ENCODE results near the gene NFU1.
A peak's percentile ranks its signal among the peaks of the same experiment; 100 is the strongest.

Gene NFU1

DNA sequence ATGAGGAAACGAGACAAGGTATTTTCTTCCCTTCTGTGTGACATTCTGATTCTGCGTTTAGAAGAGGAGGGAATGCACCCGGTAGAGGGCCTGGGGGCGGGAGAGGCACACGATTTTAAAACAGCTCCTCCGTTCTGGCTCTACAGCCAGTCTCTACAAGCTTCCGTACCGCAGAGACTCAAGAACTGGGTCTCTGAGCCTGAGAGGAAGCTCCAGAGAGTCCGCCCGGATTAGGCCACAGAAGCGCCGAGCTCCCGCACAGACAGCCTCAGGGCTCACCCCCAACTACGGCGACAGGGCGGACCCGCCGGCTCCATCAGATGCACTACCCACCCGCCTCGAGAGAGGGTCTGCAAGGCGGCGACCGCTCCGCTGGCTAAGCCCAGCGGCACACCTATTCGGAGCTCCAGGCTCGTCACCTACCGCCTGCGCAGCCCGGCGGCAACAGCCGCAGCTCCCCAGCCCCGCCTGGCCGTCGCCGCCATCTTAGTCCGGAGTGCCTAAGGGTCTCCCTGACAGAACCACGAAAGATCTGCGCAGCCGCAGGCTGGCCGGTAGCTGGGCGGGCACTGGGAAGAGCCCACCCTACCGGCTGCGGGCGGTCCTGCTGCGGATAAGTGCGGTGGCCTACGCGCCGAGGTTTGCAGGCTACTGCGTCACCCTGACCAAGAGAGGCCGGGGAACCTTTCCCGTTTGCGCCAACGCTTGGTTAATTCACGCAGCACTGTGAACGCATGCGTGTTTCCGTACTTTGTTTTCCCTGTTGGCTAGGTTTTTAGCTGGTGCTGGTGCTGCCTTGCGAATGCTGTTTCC, at the start of gene NFU1:
TSS of gene NFU1 (minus strand) at position 498 of the 813 bp plus-strand sequence. CDS start at position 485, 13 bp downstream.
- TF ChIP-seq CTCF (IDR thresholded peaks at IDR 0.05; ENCODE audit: low read depth, low read length) = peak; percentile 89
- Histone ChIP-seq H3K27ac (peak within 1 kb of the TSS; percentile 93), H3K9me3 (ENCODE audit: severe bottlenecking) (no peaks in the 10 kb centered on the region), H3K27me3 (ENCODE audit: insufficient read depth, low read depth, severe bottlenecking) (no peaks in the 10 kb centered on the region), H3K4me3 (ENCODE audit: low read depth, low read length) (peak within 1 kb of the TSS; percentile 71), H3K36me3 (peaks cover 3% of the 10 kb centered on the region)
- peak; percentile 97 for DNase-seq

DNA sequence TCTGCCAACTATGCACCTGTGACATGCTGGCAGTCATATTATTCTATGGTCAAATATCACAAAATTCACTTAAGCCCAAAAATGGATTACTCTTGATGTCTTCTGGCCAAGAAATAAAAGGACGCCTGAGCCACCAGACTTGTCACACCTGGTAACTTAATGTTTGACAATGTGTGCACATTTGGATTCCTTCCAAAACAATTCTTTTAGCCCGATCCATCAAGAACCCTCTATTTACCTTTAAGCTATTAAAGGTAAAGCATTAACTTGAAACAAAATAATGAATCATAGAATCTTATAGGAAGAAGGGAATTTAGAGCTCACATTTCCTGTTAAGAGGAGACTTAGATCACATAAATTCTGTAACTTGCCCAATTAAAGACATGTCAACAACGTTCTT, 46.5 kb upstream of the NFU1 start:
- Histone ChIP-seq H3K4me3 (ENCODE audit: low read depth, low read length) (no peak overlapping the region), H3K9me3 (ENCODE audit: severe bottlenecking) (no peaks in the 10 kb centered on the region), H3K27ac (no peak overlapping the region), H3K36me3 (no peaks in the 10 kb centered on the region), H3K27me3 (ENCODE audit: insufficient read depth, low read depth, severe bottlenecking) (no peaks in the 10 kb centered on the region)
- no peak for TF ChIP-seq CTCF (IDR thresholded peaks at IDR 0.05; ENCODE audit: low read depth, low read length)
- DNase-seq = no peak

GRCh38 chr2:69483024-69483423, 45.8 kb upstream of the NFU1 start:
- H3K27me3 ChIP-seq (ENCODE audit: insufficient read depth, low read depth, severe bottlenecking) = no peaks in the 10 kb centered on the region
- H3K27ac ChIP-seq = no peak overlapping the region
- no peaks in the 10 kb centered on the region for H3K36me3 ChIP-seq
- TF ChIP-seq CTCF (IDR thresholded peaks at IDR 0.05; ENCODE audit: low read depth, low read length) = no peak
- no peak overlapping the region for H3K4me3 ChIP-seq (ENCODE audit: low read depth, low read length)
- no peak for DNase-seq
- H3K9me3 ChIP-seq (ENCODE audit: severe bottlenecking) = no peaks in the 10 kb centered on the region

DNA sequence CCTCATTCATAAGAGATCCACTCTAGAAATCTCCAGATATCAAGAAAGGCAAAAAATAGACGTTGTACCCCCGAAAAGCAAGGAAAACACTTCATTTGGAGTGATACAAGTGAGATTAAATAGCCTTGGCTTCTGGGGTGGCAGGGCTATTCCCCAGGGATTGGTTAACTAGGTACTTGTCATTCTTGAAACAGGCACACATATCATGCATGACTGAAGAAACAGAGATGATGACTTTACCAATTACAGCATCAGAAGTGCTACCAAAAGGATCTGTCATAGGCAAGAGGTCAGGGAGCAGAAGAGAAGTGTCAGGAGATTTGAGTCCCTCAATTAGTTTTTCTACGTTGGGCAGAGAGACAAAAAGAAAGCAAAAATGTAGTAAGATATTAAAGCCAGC, 45.2 kb upstream of the NFU1 start:
- Histone ChIP-seq H3K27ac (no peak overlapping the region), H3K9me3 (ENCODE audit: severe bottlenecking) (no peaks in the 10 kb centered on the region), H3K4me3 (ENCODE audit: low read depth, low read length) (no peak overlapping the region), H3K36me3 (no peaks in the 10 kb centered on the region), H3K27me3 (ENCODE audit: insufficient read depth, low read depth, severe bottlenecking) (no peaks in the 10 kb centered on the region)
- TF ChIP-seq CTCF (IDR thresholded peaks at IDR 0.05; ENCODE audit: low read depth, low read length) = no peak
- DNase-seq = no peak

GRCh38 chr2:69481421-69481820, 44.2 kb upstream of the NFU1 start:
- no peak overlapping the region for H3K4me3 ChIP-seq (ENCODE audit: low read depth, low read length)
- no peak overlapping the region for H3K27ac ChIP-seq
- no peaks in the 10 kb centered on the region for H3K36me3 ChIP-seq
- H3K9me3 ChIP-seq (ENCODE audit: severe bottlenecking) = no peaks in the 10 kb centered on the region
- no peaks in the 10 kb centered on the region for H3K27me3 ChIP-seq (ENCODE audit: insufficient read depth, low read depth, severe bottlenecking)
- no peak for TF ChIP-seq CTCF (IDR thresholded peaks at IDR 0.05; ENCODE audit: low read depth, low read length)
- DNase-seq = no peak

- Histone ChIP-seq H3K4me3 (ENCODE audit: low read depth, low read length) (no peak overlapping the region), H3K9me3 (ENCODE audit: severe bottlenecking) (no peaks in the 10 kb centered on the region), H3K27me3 (ENCODE audit: insufficient read depth, low read depth, severe bottlenecking) (no peaks in the 10 kb centered on the region), H3K36me3 (no peaks in the 10 kb centered on the region), H3K27ac (no peak overlapping the region)
- no peak for TF ChIP-seq CTCF (IDR thresholded peaks at IDR 0.05; ENCODE audit: low read depth, low read length)
- no peak for DNase-seq
Measured at GRCh38 chr2:69477627-69478026, 40.4 kb upstream of the NFU1 start.

Data from WERI-Rb-1 (cell line).